Kidney capillary endothelial cell (primary cell): Measurements from ENCODE around the gene CIPC.

Source experiments
- DNase-seq: peaks from one replicate; pipeline ENCODE4 v3.0.0-alpha.2; 2018; ENCODE audit warnings: low spot score

Gene CIPC

DNA sequence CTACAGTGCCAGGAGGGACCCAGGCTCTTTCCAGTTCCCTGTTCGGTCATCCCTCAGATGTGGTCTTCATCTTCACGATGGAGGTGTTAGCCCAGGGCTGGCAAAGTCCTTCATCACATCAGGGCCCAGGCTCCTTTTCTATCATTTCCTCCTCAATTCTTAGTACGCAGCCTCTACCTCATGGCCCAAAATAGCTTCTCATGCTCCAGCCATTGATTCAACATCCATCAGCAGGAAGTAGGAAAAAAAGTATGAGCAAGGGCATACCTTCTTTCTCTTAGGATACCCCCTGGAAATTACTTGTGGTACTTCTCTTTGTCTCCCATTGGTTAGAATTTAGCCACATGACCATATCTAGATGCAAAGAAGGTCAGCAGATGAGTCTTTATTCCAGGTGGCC is 55.7 kb downstream of the CIPC start:
- no peak for DNase-seq

DNA sequence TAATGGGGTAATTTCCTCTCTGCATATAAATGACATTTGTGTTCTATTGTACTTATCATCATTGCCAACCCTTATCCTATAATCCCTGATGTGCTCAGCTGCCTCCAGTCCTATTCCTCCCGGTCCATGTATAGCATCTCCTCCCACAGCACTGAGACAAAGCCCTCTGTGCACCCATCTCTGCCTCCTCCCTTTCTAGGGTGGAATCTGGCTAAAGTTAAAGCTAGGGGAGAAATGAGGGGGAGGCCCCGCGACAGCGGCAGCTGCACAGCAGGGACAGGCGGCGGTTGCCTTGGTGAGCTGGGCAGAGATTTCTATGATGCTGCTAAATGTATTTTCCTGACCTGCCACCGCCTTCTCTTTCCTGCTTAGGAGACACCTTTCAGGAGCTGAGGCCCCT is 56.4 kb downstream of the CIPC start:
- no peak for DNase-seq

DNA sequence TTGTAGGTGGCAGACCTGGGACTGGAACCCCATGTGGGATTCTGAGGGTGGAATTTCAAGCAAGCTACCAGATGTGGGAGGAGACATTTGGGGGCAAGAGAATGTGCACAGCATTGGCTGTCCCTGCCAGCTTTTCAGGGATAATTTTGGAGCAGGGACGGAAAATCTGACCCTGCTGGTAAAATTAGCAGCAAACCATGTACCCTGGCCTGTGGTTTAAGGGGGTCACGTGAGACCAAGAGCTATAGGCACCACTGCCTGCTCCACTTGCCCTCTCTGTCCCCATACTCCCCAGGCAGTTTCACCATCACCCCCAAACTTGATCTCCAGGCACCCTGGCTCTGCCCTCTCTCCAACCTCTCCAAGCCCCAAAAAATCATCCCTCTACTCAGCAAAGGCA is 57.0 kb downstream of the CIPC start:
- no peak for DNase-seq

DNA sequence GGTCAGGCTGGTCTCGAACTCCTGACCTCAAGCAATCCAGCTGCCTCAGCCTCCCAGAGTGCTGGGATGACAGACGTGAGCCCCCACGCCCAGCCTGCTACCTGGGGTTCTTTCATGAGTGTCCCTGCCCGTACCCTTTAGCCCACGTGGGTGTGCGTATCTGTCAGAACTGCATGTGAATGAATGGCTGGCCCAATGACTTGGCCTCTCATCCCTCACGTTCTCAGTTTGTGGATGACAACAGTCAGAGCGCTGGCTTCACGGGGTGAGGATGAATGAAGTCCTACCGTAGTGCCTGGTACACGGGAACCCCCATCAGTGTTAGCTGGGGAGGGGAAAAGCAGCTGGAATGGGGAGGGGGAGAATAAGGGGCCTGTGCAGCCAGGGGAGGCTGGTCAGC is 59.7 kb downstream of the CIPC start:
- no peak for DNase-seq

DNA sequence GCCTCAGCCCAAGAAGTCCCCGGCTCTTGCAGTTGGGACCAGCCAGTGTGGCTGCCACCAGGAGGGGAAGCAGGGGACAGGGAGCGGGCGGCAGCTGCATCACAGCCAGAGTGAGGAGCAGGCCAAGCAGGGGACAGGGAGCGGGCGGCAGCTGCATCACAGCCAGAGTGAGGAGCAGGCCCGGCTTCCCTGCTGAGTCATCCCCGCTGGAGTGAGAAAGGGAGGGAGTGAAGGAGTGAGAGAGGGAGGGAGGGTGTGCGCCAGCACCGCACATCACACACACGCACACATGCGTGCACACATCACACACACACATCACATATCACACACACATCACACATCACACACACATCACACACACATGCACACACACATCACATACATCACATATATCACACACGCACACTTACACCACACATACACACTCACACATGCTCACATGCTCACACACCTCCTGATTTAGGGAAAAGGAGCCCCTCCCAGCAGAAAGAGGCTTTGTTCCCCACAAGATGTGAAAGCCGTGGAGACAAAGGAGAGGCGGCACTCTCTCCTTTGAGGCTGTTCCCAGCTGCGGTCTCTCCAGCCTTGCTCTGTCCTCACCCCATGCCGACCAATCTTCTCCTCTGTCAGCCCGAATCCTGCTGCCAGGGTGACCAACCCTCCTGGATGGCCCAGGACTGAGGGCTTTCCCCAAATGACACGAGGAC is 60.3 kb downstream of the CIPC start:
- DNase-seq = no peak

DNA sequence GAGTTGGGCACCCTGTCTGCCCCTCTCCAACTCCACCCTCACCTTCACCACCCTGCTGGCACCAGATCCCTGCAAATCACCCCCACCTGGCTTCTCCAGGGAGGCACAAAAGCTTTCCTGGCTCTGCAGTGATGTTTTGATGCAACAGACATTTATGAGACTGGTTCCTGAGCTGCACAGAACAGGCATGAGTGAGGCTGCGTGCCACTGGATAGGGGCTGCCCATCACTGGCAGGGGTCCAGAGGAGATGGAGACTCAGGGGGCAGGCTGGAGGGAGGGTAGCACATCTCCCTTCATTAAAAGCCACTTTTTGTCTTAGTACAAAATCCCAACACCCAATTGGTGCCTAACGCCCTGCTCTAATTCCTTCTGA is 60.8 kb downstream of the CIPC start:
- DNase-seq = no peak

DNA sequence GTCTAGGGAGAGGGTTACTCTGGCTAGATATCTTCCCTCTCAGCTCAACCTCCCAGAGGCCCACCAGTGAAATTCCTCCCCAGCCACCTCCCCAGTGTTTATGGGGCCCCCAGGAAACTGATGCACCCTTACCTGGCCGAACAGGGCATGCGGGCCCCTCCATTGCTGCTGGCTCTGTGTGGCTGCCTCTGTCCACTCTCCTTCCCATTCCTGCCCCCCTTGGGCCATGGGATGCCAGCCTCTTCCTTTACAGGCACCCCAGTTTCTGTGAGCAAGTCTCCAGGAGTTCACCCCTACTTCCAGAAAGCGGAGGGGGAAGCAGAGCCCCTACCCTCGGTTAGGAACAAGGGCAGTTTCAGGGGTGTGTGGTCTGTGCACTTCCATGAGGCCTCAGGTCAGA is 63.0 kb downstream of the CIPC start:
- DNase-seq = no peak
